ENCODE data around the gene GABRA4. TPM values are rescaled to one million over a fixed set of nuclear protein-coding genes. Genes with fewer than 3 reads are reported as not detected.

Gene GABRA4
- total RNA-seq, 1 donor from 2014 or later = not detected

DNA sequence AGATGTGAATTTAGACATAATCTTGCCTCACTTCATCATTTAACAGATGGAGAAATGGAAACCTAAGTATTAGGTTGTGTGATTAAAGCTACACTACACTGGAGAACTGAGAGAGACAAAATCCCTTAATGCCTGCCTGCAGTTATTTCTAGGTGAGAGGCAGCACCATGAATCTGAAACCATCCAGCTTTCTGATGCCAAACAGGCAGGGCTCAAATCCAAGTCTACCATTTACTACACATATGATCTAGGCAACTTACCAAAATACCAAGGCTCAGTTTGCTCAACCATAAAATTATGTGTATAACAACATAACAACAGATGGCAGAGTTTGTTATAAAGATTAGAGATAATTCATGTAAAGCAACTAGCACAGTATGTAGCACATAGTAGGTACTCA is 38.7 kb downstream of the GABRA4 start:
- DNase-seq (ENCODE audit: low read depth, low spot score) = no peak
- Mint-ChIP-seq H3K27me3 (ENCODE audit: low read depth) (peaks cover 60% of the 10 kb centered on the region), H3K36me3 (ENCODE audit: low read depth) (no peaks in the 10 kb centered on the region), H3K9me3 (no peaks in the 10 kb centered on the region), H3K27ac (ENCODE audit: unreplicated experiment) (no peak overlapping the region), H3K4me3 (no peak overlapping the region), H3K4me1 (no peaks in the 10 kb centered on the region)
- TF ChIP-seq, protein P1, sequence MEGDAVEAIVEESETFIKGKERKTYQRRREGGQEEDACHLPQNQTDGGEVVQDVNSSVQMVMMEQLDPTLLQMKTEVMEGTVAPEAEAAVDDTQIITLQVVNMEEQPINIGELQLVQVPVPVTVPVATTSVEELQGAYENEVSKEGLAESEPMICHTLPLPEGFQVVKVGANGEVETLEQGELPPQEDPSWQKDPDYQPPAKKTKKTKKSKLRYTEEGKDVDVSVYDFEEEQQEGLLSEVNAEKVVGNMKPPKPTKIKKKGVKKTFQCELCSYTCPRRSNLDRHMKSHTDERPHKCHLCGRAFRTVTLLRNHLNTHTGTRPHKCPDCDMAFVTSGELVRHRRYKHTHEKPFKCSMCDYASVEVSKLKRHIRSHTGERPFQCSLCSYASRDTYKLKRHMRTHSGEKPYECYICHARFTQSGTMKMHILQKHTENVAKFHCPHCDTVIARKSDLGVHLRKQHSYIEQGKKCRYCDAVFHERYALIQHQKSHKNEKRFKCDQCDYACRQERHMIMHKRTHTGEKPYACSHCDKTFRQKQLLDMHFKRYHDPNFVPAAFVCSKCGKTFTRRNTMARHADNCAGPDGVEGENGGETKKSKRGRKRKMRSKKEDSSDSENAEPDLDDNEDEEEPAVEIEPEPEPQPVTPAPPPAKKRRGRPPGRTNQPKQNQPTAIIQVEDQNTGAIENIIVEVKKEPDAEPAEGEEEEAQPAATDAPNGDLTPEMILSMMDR (conservative IDR thresholded peaks at IDR 0.05) = no peak

DNA sequence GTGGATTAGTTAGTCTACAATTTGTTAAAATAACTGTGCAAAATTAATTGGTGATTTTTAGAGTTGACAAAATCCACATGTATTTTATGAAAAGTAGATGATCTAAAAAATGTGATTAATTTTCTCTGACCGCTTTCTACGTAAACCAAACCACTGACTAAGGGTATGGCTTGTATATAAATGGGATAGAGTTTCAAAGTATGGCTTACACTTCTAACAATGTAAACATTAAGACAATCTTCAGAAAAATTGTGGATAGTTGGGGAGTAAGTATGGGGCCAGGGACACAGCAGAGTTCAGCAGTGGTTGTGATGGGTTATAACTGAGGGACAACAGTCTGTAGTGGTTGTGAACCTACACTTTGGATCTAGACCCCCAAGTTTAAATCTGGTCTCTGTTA is 39.8 kb downstream of the GABRA4 start:
- TF ChIP-seq, protein P1 (conservative IDR thresholded peaks at IDR 0.05) = no peak
- no peaks in the 10 kb centered on the region for H3K36me3 Mint-ChIP-seq (ENCODE audit: low read depth)
- H3K27ac Mint-ChIP-seq (ENCODE audit: unreplicated experiment) = no peak overlapping the region
- no peaks in the 10 kb centered on the region for H3K9me3 Mint-ChIP-seq
- peaks cover 52% of the 10 kb centered on the region for H3K27me3 Mint-ChIP-seq (ENCODE audit: low read depth)
- H3K4me1 Mint-ChIP-seq = no peaks in the 10 kb centered on the region
- DNase-seq (ENCODE audit: low read depth, low spot score) = no peak
- no peak overlapping the region for H3K4me3 Mint-ChIP-seq

DNA sequence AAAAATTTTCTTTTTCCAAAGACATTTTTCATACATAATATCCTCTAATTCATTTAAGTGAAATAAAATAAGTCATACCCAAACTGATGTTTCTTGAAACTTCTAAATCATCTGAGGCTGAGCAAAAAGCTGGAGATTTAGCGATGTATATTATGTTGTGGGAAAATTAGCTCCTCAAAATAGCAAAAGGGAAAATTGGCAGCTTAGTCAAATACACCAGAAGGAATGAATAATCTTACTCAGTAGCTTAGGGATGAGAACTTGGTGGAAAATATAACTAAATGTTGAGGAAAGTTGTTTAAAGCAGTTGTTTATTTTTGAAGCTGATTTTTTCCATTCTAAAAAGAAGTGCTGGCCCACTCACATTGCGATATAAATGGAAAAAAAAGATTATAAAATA is 40.9 kb downstream of the GABRA4 start:
- H3K36me3 Mint-ChIP-seq (ENCODE audit: low read depth) = no peaks in the 10 kb centered on the region
- H3K9me3 Mint-ChIP-seq = no peaks in the 10 kb centered on the region
- H3K27me3 Mint-ChIP-seq (ENCODE audit: low read depth) = peaks cover 47% of the 10 kb centered on the region
- no peak for DNase-seq (ENCODE audit: low read depth, low spot score)
- H3K4me3 Mint-ChIP-seq = no peak overlapping the region
- H3K27ac Mint-ChIP-seq (ENCODE audit: unreplicated experiment) = no peak overlapping the region
- TF ChIP-seq, protein P1 (conservative IDR thresholded peaks at IDR 0.05) = no peak
- no peaks in the 10 kb centered on the region for H3K4me1 Mint-ChIP-seq

DNA sequence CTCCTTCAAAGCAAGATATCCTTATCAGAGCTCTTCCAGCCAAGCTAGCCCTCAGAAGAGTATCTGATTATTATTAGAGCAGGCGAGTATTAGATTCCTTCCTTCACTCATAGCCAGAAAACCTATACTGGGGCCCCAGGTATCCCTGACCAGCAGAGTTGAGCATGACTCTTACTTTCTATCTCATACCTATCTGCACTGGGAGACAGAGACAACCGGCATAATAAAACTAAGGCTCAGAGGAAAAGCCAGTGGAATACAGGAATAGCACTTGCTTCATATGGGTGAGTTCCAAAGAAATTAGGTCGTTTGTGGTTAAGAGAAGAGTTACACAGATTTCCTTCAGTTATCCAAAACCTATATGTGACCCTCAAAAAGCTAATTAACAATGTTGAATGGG is 42.6 kb downstream of the GABRA4 start:
- Mint-ChIP-seq H3K36me3 (ENCODE audit: low read depth) (no peaks in the 10 kb centered on the region), H3K27me3 (ENCODE audit: low read depth) (peaks cover 31% of the 10 kb centered on the region), H3K4me3 (no peak overlapping the region), H3K9me3 (no peaks in the 10 kb centered on the region), H3K4me1 (no peaks in the 10 kb centered on the region), H3K27ac (ENCODE audit: unreplicated experiment) (no peak overlapping the region)
- TF ChIP-seq, protein P1 (conservative IDR thresholded peaks at IDR 0.05) = no peak
- no peak for DNase-seq (ENCODE audit: low read depth, low spot score)

DNA sequence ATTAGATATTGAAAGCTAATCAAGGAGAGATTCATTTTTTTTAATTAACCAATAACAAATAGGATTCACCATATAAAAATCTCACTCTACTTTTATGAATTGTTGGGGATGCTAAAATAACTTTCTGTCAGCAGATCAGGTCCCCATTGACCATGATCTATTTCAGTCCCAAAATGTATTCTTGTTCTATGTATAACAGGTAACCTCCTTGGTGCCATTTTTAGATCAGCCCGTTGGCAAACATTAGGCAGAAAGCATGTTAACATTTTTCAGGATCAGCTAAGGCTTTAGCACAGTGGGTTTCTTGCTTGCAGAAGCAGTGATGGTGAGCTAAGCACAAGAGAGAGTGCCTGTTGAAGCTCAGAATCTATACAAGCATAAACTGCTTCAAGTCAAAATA is 43.6 kb downstream of the GABRA4 start:
- TF ChIP-seq, protein P1 (conservative IDR thresholded peaks at IDR 0.05) = no peak
- Mint-ChIP-seq H3K36me3 (ENCODE audit: low read depth) (no peaks in the 10 kb centered on the region), H3K27me3 (ENCODE audit: low read depth) (peaks cover 21% of the 10 kb centered on the region), H3K4me1 (no peaks in the 10 kb centered on the region), H3K27ac (ENCODE audit: unreplicated experiment) (no peak overlapping the region), H3K9me3 (no peaks in the 10 kb centered on the region), H3K4me3 (no peak overlapping the region)
- no peak for DNase-seq (ENCODE audit: low read depth, low spot score)

DNA sequence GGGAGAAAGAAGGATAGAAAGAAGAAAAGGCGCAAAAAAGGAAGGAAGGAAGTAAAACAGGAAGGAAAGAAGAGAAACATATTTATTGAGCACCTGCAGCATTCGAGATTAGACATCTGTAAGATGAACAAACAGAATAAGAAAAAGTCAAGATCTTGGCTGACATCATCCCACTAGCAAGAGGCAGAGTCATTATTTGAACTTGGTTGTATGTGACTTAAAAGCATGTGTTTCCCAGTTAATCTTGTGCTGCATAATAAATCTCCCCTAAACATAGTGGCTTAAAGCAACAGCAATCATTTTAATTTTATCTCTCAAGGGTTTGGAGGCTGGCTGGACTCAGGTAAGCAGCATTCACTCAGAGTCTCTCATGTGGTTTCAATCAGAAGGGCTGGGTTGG is 45.8 kb downstream of the GABRA4 start:
- Mint-ChIP-seq H3K9me3 (no peaks in the 10 kb centered on the region), H3K27me3 (ENCODE audit: low read depth) (peaks cover 13% of the 10 kb centered on the region), H3K27ac (ENCODE audit: unreplicated experiment) (no peak overlapping the region), H3K4me1 (no peaks in the 10 kb centered on the region), H3K4me3 (no peak overlapping the region), H3K36me3 (ENCODE audit: low read depth) (no peaks in the 10 kb centered on the region)
- DNase-seq (ENCODE audit: low read depth, low spot score) = no peak
- TF ChIP-seq, protein P1 (conservative IDR thresholded peaks at IDR 0.05) = no peak

Data from neural crest cell (in vitro differentiated cells).